ENCODE results near the gene TIPARP. TPM values are rescaled to one million over a fixed set of nuclear protein-coding genes. Genes with fewer than 3 reads are reported as not detected.

The TIPARP gene
- total RNA-seq, 1 experiment from 2014 or later = 15.8 TPM

GRCh38 chr3:156751461-156752025 lies 77.2 kb downstream of the TIPARP start:
- intact Hi-C loops (cut with micrococcal nuclease; ENCODE audit: unreplicated experiment) = no loop called here
- no peaks in the 10 kb centered on the region for H3K4me1 ChIP-seq
- BruUV-seq (replicated peaks) = no TSS peak
- Mint-ChIP-seq H3K4me3 (ENCODE audit: unreplicated experiment) (no peak overlapping the region), H3K9me3 (ENCODE audit: unreplicated experiment) (no peaks in the 10 kb centered on the region), H3K36me3 (ENCODE audit: insufficient read depth, unreplicated experiment) (no peaks in the 10 kb centered on the region), H3K4me1 (ENCODE audit: low read depth, unreplicated experiment) (peaks cover 9% of the 10 kb centered on the region), H3K27me3 (ENCODE audit: insufficient read depth, unreplicated experiment) (no peaks in the 10 kb centered on the region), H3K27ac (ENCODE audit: unreplicated experiment) (no peak overlapping the region)
- no peak overlapping the region for H3K4me3 ChIP-seq (ENCODE audit: low read depth, low read length)
- H3K36me3 ChIP-seq (ENCODE audit: control insufficient read depth, insufficient read depth, low read length) = no peaks in the 10 kb centered on the region
- CTCF ChIA-PET = no interaction called here
- no peak for TF ChIP-seq CTCF (IDR thresholded peaks at IDR 0.05; ENCODE audit: insufficient read depth in 1 of 2, low read depth in 1 of 2, low read length in 1 of 2, severe bottlenecking in 1 of 2, unreplicated experiment in 1 of 2)
- no peak for DNase-seq
- H3K27me3 ChIP-seq (replicated peaks; ENCODE audit: control insufficient read depth, insufficient read depth, low read length) = no peaks in the 10 kb centered on the region
- H3K9me3 ChIP-seq = peaks cover 1% of the 10 kb centered on the region; the same call in 1 of the 2 replicates
- POLR2A ChIA-PET = no interaction called here

Other genes starting within 250 kb of the TIPARP start
- 177 and 186 TPM in 2 replicates for gene SSR3, start 119.5 kb upstream of the TIPARP start, total RNA-seq (2022)
- 1.4 and 1.6 TPM in 2 replicates for gene LEKR1, start 151.8 kb downstream of the TIPARP start, total RNA-seq (2022)